Measurements from ENCODE around the gene ADAM12. TPM values are rescaled to one million over a fixed set of nuclear protein-coding genes. Genes with fewer than 3 reads are reported as not detected.

ADAM12 gene
- total and polyA plus RNA-seq, 7 donors, result under 0.01 to 0.82 (median 0.46) TPM; not detected in 1

GRCh38 chr10:126160971-126161630, 227.2 kb downstream of the ADAM12 start:
- Histone ChIP-seq H3K27ac (no peak overlapping the region), H3K4me3 (no peak overlapping the region), H3K9me3 (no peaks in the 10 kb centered on the region), H3K27me3 (no peaks in the 10 kb centered on the region), H3K4me1 (no peaks in the 10 kb centered on the region), H3K36me3 (no peaks in the 10 kb centered on the region)
- intact Hi-C loops (cut with DNase I), result no loop called here
- WGBS, 2 donors, result 81 to 83% methylated on average over 10 of the region's 10 CpGs
- no peak for DNase-seq
- TF ChIP-seq POLR2AphosphoS5 (IDR thresholded peaks at IDR 0.05), result no peak
- TF ChIP-seq POLR2A (IDR thresholded peaks at IDR 0.05), result no peak
- no peak for TF ChIP-seq CTCF (IDR thresholded peaks at IDR 0.05)
- TF ChIP-seq EP300 (IDR thresholded peaks at IDR 0.05), result no peak

- no peaks in the 10 kb centered on the region for H3K27me3 ChIP-seq
- H3K4me3 ChIP-seq, result no peak overlapping the region
- no peak overlapping the region for H3K27ac ChIP-seq
- H3K9me3 ChIP-seq, result no peaks in the 10 kb centered on the region
- DNase-seq, result no peak
- H3K4me1 ChIP-seq, result no peaks in the 10 kb centered on the region
- no peaks in the 10 kb centered on the region for H3K36me3 ChIP-seq
- WGBS, 2 donors, result 70% methylated on average over 5 of the region's 5 CpGs
- TF ChIP-seq CTCF (IDR thresholded peaks at IDR 0.05), result no peak
- TF ChIP-seq POLR2A (IDR thresholded peaks at IDR 0.05), result no peak
- TF ChIP-seq EP300 (IDR thresholded peaks at IDR 0.05), result no peak
- no peak for TF ChIP-seq POLR2AphosphoS5 (IDR thresholded peaks at IDR 0.05)
- intact Hi-C loops (cut with DNase I), result no loop called here
Measured at GRCh38 chr10:126160571-126160970, 227.7 kb downstream of the ADAM12 start.

- TF ChIP-seq CTCF (IDR thresholded peaks at IDR 0.05), result no peak
- no peak for TF ChIP-seq POLR2A (IDR thresholded peaks at IDR 0.05)
- no peak for TF ChIP-seq EP300 (IDR thresholded peaks at IDR 0.05)
- no peak for TF ChIP-seq POLR2AphosphoS5 (IDR thresholded peaks at IDR 0.05)
- intact Hi-C loops (cut with DNase I), result no loop called here
- no peaks in the 10 kb centered on the region for H3K9me3 ChIP-seq
- WGBS, 2 donors, result 74% methylated on average over 20 of the region's 20 CpGs
- no peaks in the 10 kb centered on the region for H3K36me3 ChIP-seq
- DNase-seq, result no peak
- H3K27me3 ChIP-seq, result no peaks in the 10 kb centered on the region
- H3K27ac ChIP-seq, result no peak overlapping the region
- H3K4me3 ChIP-seq, result no peak overlapping the region
- H3K4me1 ChIP-seq, result no peaks in the 10 kb centered on the region
Measured at GRCh38 chr10:126158133-126158892, 230.0 kb downstream of the ADAM12 start.

GRCh38 chr10:126157189-126157588, 231.1 kb downstream of the ADAM12 start:
- TF ChIP-seq POLR2AphosphoS5 (IDR thresholded peaks at IDR 0.05) (no peak), CTCF (IDR thresholded peaks at IDR 0.05) (no peak), POLR2A (IDR thresholded peaks at IDR 0.05) (no peak), EP300 (IDR thresholded peaks at IDR 0.05) (no peak)
- intact Hi-C loops (cut with DNase I), result loop anchor here (2.0 kb wide), 1 partner anchor 26 kb away; no protein-coding TSS in a partner anchor
- Histone ChIP-seq H3K36me3 (no peaks in the 10 kb centered on the region), H3K4me1 (no peaks in the 10 kb centered on the region), H3K4me3 (no peak overlapping the region), H3K27ac (no peak overlapping the region), H3K9me3 (no peaks in the 10 kb centered on the region), H3K27me3 (no peaks in the 10 kb centered on the region)
- no peak for DNase-seq
- 72 to 76% methylated on average over 5 of the region's 5 CpGs for WGBS, 2 donors

Measured in sigmoid colon (tissue), 7 donors.